ENCODE data around the gene PEX12. TPM values are rescaled to one million over a fixed set of nuclear protein-coding genes. Genes with fewer than 3 reads are reported as not detected.

Gene PEX12
- total RNA-seq, 2 experiments from 2014 or later, result 6.8 to 9.5 TPM

DNA sequence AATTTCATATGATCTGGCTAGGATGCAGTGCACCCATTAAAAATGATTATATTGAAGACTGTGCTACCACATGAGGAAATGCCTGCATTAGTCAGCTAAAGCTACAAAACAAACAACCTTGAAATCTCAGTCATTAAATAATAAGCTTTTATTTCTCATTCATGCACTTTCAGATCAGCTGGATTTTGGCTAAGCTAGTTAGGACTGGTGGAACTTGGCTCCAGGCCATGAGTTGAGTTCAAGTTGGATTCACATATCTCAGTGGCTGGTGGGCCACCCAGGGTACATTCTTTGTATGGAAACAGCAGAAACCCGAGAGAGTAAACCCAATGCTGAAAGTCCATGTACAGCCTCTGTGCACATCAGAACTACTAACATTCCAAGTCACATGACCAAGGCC lies 34.5 kb downstream of the PEX12 start:
- peaks cover 19% of the 10 kb centered on the region for H3K4me1 ChIP-seq (ENCODE audit: insufficient read depth, low read length, poor library complexity, severe bottlenecking)
- H3K9me2 ChIP-seq (ENCODE audit: insufficient read depth, low read length), result no peaks in the 10 kb centered on the region
- intact Hi-C loops (cut with micrococcal nuclease; ENCODE audit: unreplicated experiment), result loop anchor here (5.0 kb wide), 1 partner anchor 203 kb away; no protein-coding TSS in a partner anchor
- no peaks in the 10 kb centered on the region for H3K79me2 ChIP-seq (ENCODE audit: insufficient read depth, low read depth, low read length)
- H2AFZ ChIP-seq (ENCODE audit: low read length), result no peak overlapping the region
- no peaks in the 10 kb centered on the region for H4K20me1 ChIP-seq (ENCODE audit: insufficient read depth, low read length)
- no peak overlapping the region for H3K4me3 ChIP-seq (ENCODE audit: low read depth, low read length, poor library complexity, severe bottlenecking)
- DNase-seq (ENCODE audit: low spot score), result no peak
- no peak overlapping the region for H3K27ac ChIP-seq (ENCODE audit: low read depth, low read length, poor library complexity, severe bottlenecking)
- H3K9me3 ChIP-seq (ENCODE audit: low read length), result no peaks in the 10 kb centered on the region
- H3K4me2 ChIP-seq (ENCODE audit: low read length), result no peak overlapping the region
- no peaks in the 10 kb centered on the region for H3K36me3 ChIP-seq (ENCODE audit: insufficient read depth, low read length)
- TF ChIP-seq CTCF (conservative IDR thresholded peaks at IDR 0.05; ENCODE audit: low read length), result no peak
- no peak for TF ChIP-seq EZH2phosphoT487 (IDR thresholded peaks at IDR 0.05; ENCODE audit: borderline replicate concordance, low read depth, low read length)
- ChIA-PET CTCF (ENCODE audit: unreplicated experiment) (no interaction called here), POLR2A (no interaction called here)
- BruUV-seq (replicated peaks), result no TSS peak

- H3K9me3 ChIP-seq (ENCODE audit: low read length), result no peaks in the 10 kb centered on the region
- POLR2A ChIA-PET, result no interaction called here
- intact Hi-C loops (cut with micrococcal nuclease; ENCODE audit: unreplicated experiment), result loop anchor here (5.0 kb wide), 1 partner anchor 204 kb away; no protein-coding TSS in a partner anchor
- peaks cover 19% of the 10 kb centered on the region for H3K4me1 ChIP-seq (ENCODE audit: insufficient read depth, low read length, poor library complexity, severe bottlenecking)
- no peaks in the 10 kb centered on the region for H4K20me1 ChIP-seq (ENCODE audit: insufficient read depth, low read length)
- no peak overlapping the region for H3K27ac ChIP-seq (ENCODE audit: low read depth, low read length, poor library complexity, severe bottlenecking)
- no TSS peak for BruUV-seq (replicated peaks)
- no peak overlapping the region for H2AFZ ChIP-seq (ENCODE audit: low read length)
- H3K36me3 ChIP-seq (ENCODE audit: insufficient read depth, low read length), result no peaks in the 10 kb centered on the region
- no peaks in the 10 kb centered on the region for H3K79me2 ChIP-seq (ENCODE audit: insufficient read depth, low read depth, low read length)
- TF ChIP-seq EZH2phosphoT487 (IDR thresholded peaks at IDR 0.05; ENCODE audit: borderline replicate concordance, low read depth, low read length) (no peak), CTCF (conservative IDR thresholded peaks at IDR 0.05; ENCODE audit: low read length) (no peak)
- CTCF ChIA-PET (ENCODE audit: unreplicated experiment), result no interaction called here
- no peak overlapping the region for H3K4me2 ChIP-seq (ENCODE audit: low read length)
- no peaks in the 10 kb centered on the region for H3K9me2 ChIP-seq (ENCODE audit: insufficient read depth, low read length)
- no peak for DNase-seq (ENCODE audit: low spot score)
- no peak overlapping the region for H3K4me3 ChIP-seq (ENCODE audit: low read depth, low read length, poor library complexity, severe bottlenecking)
These were observed 35.4 kb downstream of the PEX12 start for GRCh38 chr17:35542990-35543389.

DNA sequence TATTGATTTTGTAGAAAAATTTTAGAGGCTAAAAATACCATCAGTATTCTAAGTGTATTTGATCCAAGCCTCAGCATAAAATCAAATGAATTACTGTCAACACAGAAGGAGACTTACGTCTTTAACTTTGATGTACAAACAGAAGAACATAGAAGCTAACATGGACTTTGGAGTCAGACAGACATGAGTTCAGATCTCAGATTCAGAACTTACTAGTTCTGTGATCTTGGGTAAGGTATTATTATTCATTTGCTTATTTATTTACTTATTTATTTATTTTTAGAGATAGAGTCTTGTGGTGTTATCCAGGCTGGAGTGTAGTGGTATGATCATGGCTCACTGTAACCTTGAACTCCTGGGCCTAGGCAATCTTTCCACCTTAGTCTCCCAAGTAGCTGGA lies 36.9 kb downstream of the PEX12 start:
- intact Hi-C loops (cut with micrococcal nuclease; ENCODE audit: unreplicated experiment), result loop anchor here (5.0 kb wide), 1 partner anchor 206 kb away; no protein-coding TSS in a partner anchor
- POLR2A ChIA-PET, result no interaction called here
- H3K27ac ChIP-seq (ENCODE audit: low read depth, low read length, poor library complexity, severe bottlenecking), result no peak overlapping the region

More for the DNA sequence above, 36.9 kb downstream of the PEX12 start:
- Histone ChIP-seq H3K4me3 (ENCODE audit: low read depth, low read length, poor library complexity, severe bottlenecking) (peak overlapping the region; percentile 64), H3K9me2 (ENCODE audit: insufficient read depth, low read length) (no peaks in the 10 kb centered on the region), H3K36me3 (ENCODE audit: insufficient read depth, low read length) (no peaks in the 10 kb centered on the region), H4K20me1 (ENCODE audit: insufficient read depth, low read length) (no peaks in the 10 kb centered on the region), H2AFZ (ENCODE audit: low read length) (peak overlapping the region; percentile 99), H3K4me2 (ENCODE audit: low read length) (peak overlapping the region; percentile 92), H3K79me2 (ENCODE audit: insufficient read depth, low read depth, low read length) (no peaks in the 10 kb centered on the region), H3K4me1 (ENCODE audit: insufficient read depth, low read length, poor library complexity, severe bottlenecking) (peaks cover 19% of the 10 kb centered on the region), H3K9me3 (ENCODE audit: low read length) (no peaks in the 10 kb centered on the region)
- no TSS peak for BruUV-seq (replicated peaks)
- no peak for TF ChIP-seq EZH2phosphoT487 (IDR thresholded peaks at IDR 0.05; ENCODE audit: borderline replicate concordance, low read depth, low read length)
- TF ChIP-seq CTCF (conservative IDR thresholded peaks at IDR 0.05; ENCODE audit: low read length), result no peak
- no peak for DNase-seq (ENCODE audit: low spot score)
- CTCF ChIA-PET (ENCODE audit: unreplicated experiment), result no interaction called here
